ENCODE measurements around the gene ROR2.

DNA sequence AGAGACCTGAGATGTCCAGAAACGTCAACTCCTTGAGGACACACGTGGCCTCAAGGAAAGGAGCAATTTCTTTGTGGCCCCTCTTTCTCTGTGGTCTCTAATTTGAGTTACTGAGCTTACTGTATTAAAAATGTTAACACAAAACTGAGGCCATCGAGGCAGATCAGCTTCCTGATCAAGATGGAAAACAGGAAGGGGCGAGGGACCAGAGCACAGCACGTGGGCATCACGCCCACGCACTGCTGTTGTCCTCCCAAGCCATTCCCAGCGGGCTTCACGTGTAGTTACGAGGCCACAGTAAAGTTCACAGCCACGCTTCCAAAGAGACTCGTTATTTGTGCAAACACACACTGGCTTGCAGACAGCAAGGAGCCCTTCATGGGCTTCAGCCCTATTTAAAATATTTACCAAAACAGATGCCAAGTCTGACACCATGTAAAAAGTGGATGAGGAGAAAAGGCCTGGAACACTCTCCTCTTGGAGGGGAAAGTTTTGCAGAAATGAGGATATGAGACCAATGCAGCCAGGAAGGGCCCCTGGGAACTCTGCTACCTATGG is 149.5 kb downstream of the ROR2 start:
- TF ChIP-seq, protein P1, sequence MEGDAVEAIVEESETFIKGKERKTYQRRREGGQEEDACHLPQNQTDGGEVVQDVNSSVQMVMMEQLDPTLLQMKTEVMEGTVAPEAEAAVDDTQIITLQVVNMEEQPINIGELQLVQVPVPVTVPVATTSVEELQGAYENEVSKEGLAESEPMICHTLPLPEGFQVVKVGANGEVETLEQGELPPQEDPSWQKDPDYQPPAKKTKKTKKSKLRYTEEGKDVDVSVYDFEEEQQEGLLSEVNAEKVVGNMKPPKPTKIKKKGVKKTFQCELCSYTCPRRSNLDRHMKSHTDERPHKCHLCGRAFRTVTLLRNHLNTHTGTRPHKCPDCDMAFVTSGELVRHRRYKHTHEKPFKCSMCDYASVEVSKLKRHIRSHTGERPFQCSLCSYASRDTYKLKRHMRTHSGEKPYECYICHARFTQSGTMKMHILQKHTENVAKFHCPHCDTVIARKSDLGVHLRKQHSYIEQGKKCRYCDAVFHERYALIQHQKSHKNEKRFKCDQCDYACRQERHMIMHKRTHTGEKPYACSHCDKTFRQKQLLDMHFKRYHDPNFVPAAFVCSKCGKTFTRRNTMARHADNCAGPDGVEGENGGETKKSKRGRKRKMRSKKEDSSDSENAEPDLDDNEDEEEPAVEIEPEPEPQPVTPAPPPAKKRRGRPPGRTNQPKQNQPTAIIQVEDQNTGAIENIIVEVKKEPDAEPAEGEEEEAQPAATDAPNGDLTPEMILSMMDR (conservative IDR thresholded peaks at IDR 0.05; ENCODE audit: low read depth, low read length): no peak
- TF ChIP-seq EZH2 (IDR thresholded peaks at IDR 0.05; ENCODE audit: low read length, unreplicated experiment): no peak

Data from PC-3 (cell line).